KG1 (cell line): ENCODE measurements around the gene MBD1.
"Not testable (repeated sequence)": the region's sequence is repeated elsewhere in the genome, so short reads cannot be mapped to it uniquely, and the experiment has no call there.

ENCODE experiments used
- DNase-seq: peaks from one replicate; lab custom pipeline; 2025; lab: John Stamatoyannopoulos, UW

Gene MBD1

GRCh38 chr18:50281295-50281971, at the start of gene MBD1:
Gene MBD1 (minus strand): TSS chr18:50281523. CDS start chr18:50279992, 1,531 bp downstream.
- peak; percentile 95 for DNase-seq

- no peak for DNase-seq
Observed at GRCh38 chr18:50330176-50330575, 48.9 kb upstream of the MBD1 start.

GRCh38 chr18:50327983-50328382, 46.7 kb upstream of the MBD1 start:
- no peak for DNase-seq

- DNase-seq, result no peak
Observed at GRCh38 chr18:50320719-50321118, 39.4 kb upstream of the MBD1 start.

GRCh38 chr18:50315100-50315871, 34.0 kb upstream of the MBD1 start:
- DNase-seq, result no peak

GRCh38 chr18:50313873-50314460, 32.6 kb upstream of the MBD1 start:
- no peak for DNase-seq

- DNase-seq, result no peak
Observed at GRCh38 chr18:50313031-50313607, 31.8 kb upstream of the MBD1 start.

GRCh38 chr18:50312296-50313030, 31.1 kb upstream of the MBD1 start:
- DNase-seq, result no peak

GRCh38 chr18:50311650-50312049, 30.3 kb upstream of the MBD1 start:
- DNase-seq, result no peak

GRCh38 chr18:50310080-50310479, 28.8 kb upstream of the MBD1 start:
- DNase-seq, result no peak

GRCh38 chr18:50308851-50309250, 27.5 kb upstream of the MBD1 start:
- DNase-seq, result not testable (repeated sequence)

GRCh38 chr18:50307738-50308470, 26.6 kb upstream of the MBD1 start:
- DNase-seq, result peak; percentile 84

- no peak for DNase-seq
Observed at GRCh38 chr18:50307400-50307737, 26.0 kb upstream of the MBD1 start.

GRCh38 chr18:50306944-50307343, 25.6 kb upstream of the MBD1 start:
- DNase-seq, result no peak

GRCh38 chr18:50301074-50301473, 19.8 kb upstream of the MBD1 start:
- no peak for DNase-seq

GRCh38 chr18:50299626-50300388, 18.5 kb upstream of the MBD1 start:
- no peak for DNase-seq

- no peak for DNase-seq
Observed at GRCh38 chr18:50298443-50299284, 17.3 kb upstream of the MBD1 start.

GRCh38 chr18:50297621-50298442, 16.5 kb upstream of the MBD1 start:
- peak; percentile 17 for DNase-seq

GRCh38 chr18:50293039-50293438, 11.7 kb upstream of the MBD1 start:
- DNase-seq, result no peak
